ENCODE data around the gene IQSEC3. TPM values are rescaled to one million over a fixed set of nuclear protein-coding genes. Genes with fewer than 3 reads are reported as not detected.

Gene IQSEC3
- total and polyA plus RNA-seq, 2 experiments from 2014 or later, result 0.70 to 2.7 TPM

- no peak for DNase-seq (ENCODE audit: low spot score)
- 85% methylated on average over 6 of the region's 6 CpGs for WGBS (ENCODE audit: low lambda C conversion rate, missing lambda C conversion rate)
- no peaks in the 10 kb centered on the region for H3K27me3 ChIP-seq
These were observed 107.6 kb downstream of the IQSEC3 start for GRCh38 chr12:174124-174523.

GRCh38 chr12:174596-174995, 108.0 kb downstream of the IQSEC3 start:
- Histone ChIP-seq H3K36me3 (replicated peaks; ENCODE audit: insufficient read depth, low read depth) (no peaks in the 10 kb centered on the region), H4K20me1 (ENCODE audit: insufficient read depth, poor library complexity, severe bottlenecking) (no peaks in the 10 kb centered on the region), H2AFZ (no peak overlapping the region), H3K9me2 (replicated peaks; ENCODE audit: insufficient read depth) (no peaks in the 10 kb centered on the region), H3K4me1 (ENCODE audit: insufficient read depth) (peaks cover 5% of the 10 kb centered on the region), H3K9me3 (ENCODE audit: low read depth) (no peaks in the 10 kb centered on the region), H3K27ac (no peak overlapping the region), H3K4me3 (no peak overlapping the region), H3K4me2 (no peak overlapping the region), H3K27me3 (no peaks in the 10 kb centered on the region), H3K79me2 (no peaks in the 10 kb centered on the region)
- WGBS (ENCODE audit: low lambda C conversion rate, missing lambda C conversion rate), result 89% methylated on average over 12 of the region's 23 CpGs
- TF ChIP-seq EZH2phosphoT487 (IDR thresholded peaks at IDR 0.05; ENCODE audit: low read depth, severe bottlenecking, unreplicated experiment) (no peak), EZH2 (IDR thresholded peaks at IDR 0.05; ENCODE audit: borderline replicate concordance) (no peak), CTCF (IDR thresholded peaks at IDR 0.05; ENCODE audit: poor library complexity) (no peak)
- DNase-seq (ENCODE audit: low spot score), result no peak

More at GRCh38 chr12:174124-174523, 107.6 kb downstream of the IQSEC3 start:
- Histone ChIP-seq H3K9me2 (replicated peaks; ENCODE audit: insufficient read depth) (no peaks in the 10 kb centered on the region), H3K9me3 (ENCODE audit: low read depth) (no peaks in the 10 kb centered on the region), H3K79me2 (no peaks in the 10 kb centered on the region), H3K4me1 (ENCODE audit: insufficient read depth) (peaks cover 10% of the 10 kb centered on the region), H3K27ac (no peak overlapping the region), H2AFZ (no peak overlapping the region), H3K4me2 (no peak overlapping the region), H4K20me1 (ENCODE audit: insufficient read depth, poor library complexity, severe bottlenecking) (no peaks in the 10 kb centered on the region), H3K4me3 (no peak overlapping the region), H3K36me3 (replicated peaks; ENCODE audit: insufficient read depth, low read depth) (no peaks in the 10 kb centered on the region)
- TF ChIP-seq EZH2 (IDR thresholded peaks at IDR 0.05; ENCODE audit: borderline replicate concordance) (no peak), EZH2phosphoT487 (IDR thresholded peaks at IDR 0.05; ENCODE audit: low read depth, severe bottlenecking, unreplicated experiment) (no peak), CTCF (IDR thresholded peaks at IDR 0.05; ENCODE audit: poor library complexity) (no peak)

GRCh38 chr12:175250-175649, 108.7 kb downstream of the IQSEC3 start:
- Histone ChIP-seq H3K4me2 (no peak overlapping the region), H3K9me2 (replicated peaks; ENCODE audit: insufficient read depth) (no peaks in the 10 kb centered on the region), H4K20me1 (ENCODE audit: insufficient read depth, poor library complexity, severe bottlenecking) (no peaks in the 10 kb centered on the region), H3K27me3 (no peaks in the 10 kb centered on the region), H3K36me3 (replicated peaks; ENCODE audit: insufficient read depth, low read depth) (no peaks in the 10 kb centered on the region), H3K79me2 (no peaks in the 10 kb centered on the region), H3K4me1 (ENCODE audit: insufficient read depth) (peaks cover under 1% of the 10 kb centered on the region), H3K4me3 (no peak overlapping the region), H3K27ac (no peak overlapping the region), H2AFZ (no peak overlapping the region), H3K9me3 (ENCODE audit: low read depth) (no peaks in the 10 kb centered on the region)
- WGBS (ENCODE audit: low lambda C conversion rate, missing lambda C conversion rate), result 69% methylated on average over 9 of the region's 10 CpGs
- no peak for DNase-seq (ENCODE audit: low spot score)
- TF ChIP-seq EZH2phosphoT487 (IDR thresholded peaks at IDR 0.05; ENCODE audit: low read depth, severe bottlenecking, unreplicated experiment) (no peak), CTCF (IDR thresholded peaks at IDR 0.05; ENCODE audit: poor library complexity) (no peak), EZH2 (IDR thresholded peaks at IDR 0.05; ENCODE audit: borderline replicate concordance) (no peak)

GRCh38 chr12:175759-176158, 109.2 kb downstream of the IQSEC3 start:
- H4K20me1 ChIP-seq (ENCODE audit: insufficient read depth, poor library complexity, severe bottlenecking), result no peaks in the 10 kb centered on the region
- peak overlapping the region; percentile 76 for H3K27ac ChIP-seq
- H3K36me3 ChIP-seq (replicated peaks; ENCODE audit: insufficient read depth, low read depth), result no peaks in the 10 kb centered on the region
- no peak for DNase-seq (ENCODE audit: low spot score)
- no peak overlapping the region for H3K4me3 ChIP-seq
- H3K4me2 ChIP-seq, result no peak overlapping the region
- 86% methylated on average over 15 of the region's 16 CpGs for WGBS (ENCODE audit: low lambda C conversion rate, missing lambda C conversion rate)
- TF ChIP-seq CTCF (IDR thresholded peaks at IDR 0.05; ENCODE audit: poor library complexity) (no peak), EZH2phosphoT487 (IDR thresholded peaks at IDR 0.05; ENCODE audit: low read depth, severe bottlenecking, unreplicated experiment) (no peak), EZH2 (IDR thresholded peaks at IDR 0.05; ENCODE audit: borderline replicate concordance) (no peak)
- H3K4me1 ChIP-seq (ENCODE audit: insufficient read depth), result no peaks in the 10 kb centered on the region
- H3K9me3 ChIP-seq (ENCODE audit: low read depth), result no peaks in the 10 kb centered on the region
- H3K27me3 ChIP-seq, result no peaks in the 10 kb centered on the region
- H3K79me2 ChIP-seq, result no peaks in the 10 kb centered on the region
- H2AFZ ChIP-seq, result no peak overlapping the region
- no peaks in the 10 kb centered on the region for H3K9me2 ChIP-seq (replicated peaks; ENCODE audit: insufficient read depth)
